ENCODE measurements around the gene HES5. TPM values are rescaled to one million over a fixed set of nuclear protein-coding genes. Genes with fewer than 3 reads are reported as not detected.

The HES5 gene
- total and polyA plus RNA-seq, 2 of the 13 experiments (the other 11 are each of a cell fraction or from before 2014, with no cell fraction given) = not detected

GRCh38 chr1:2556678-2557481 lies 26.8 kb upstream of the HES5 start (continued):
- TF ChIP-seq GMEB1 (CRISPR knock-in tag; IDR thresholded peaks at IDR 0.05; ENCODE audit: borderline replicate concordance) (no peak), ZNF589 (CRISPR knock-in tag; conservative IDR thresholded peaks at IDR 0.05) (0 out of 2 replicates have a peak, but pooled peaks have one; percentile 66), TBX2 (CRISPR knock-in tag; IDR thresholded peaks at IDR 0.05; ENCODE audit: borderline replicate concordance) (no peak; the same call in 1 of the 2 replicates), FOSL2 (CRISPR knock-in tag; IDR thresholded peaks at IDR 0.05) (0 out of 2 replicates have a peak, but pooled peaks have one; percentile 4), PLRG1 (conservative IDR thresholded peaks at IDR 0.05) (no peak), AKNA (CRISPR knock-in tag; IDR thresholded peaks at IDR 0.05; ENCODE audit: borderline replicate concordance) (no peak), MATR3 (CRISPR knock-in tag; IDR thresholded peaks at IDR 0.05) (no peak), RCOR2 (CRISPR knock-in tag; IDR thresholded peaks at IDR 0.05) (no peak), HNF4G (IDR thresholded peaks at IDR 0.05; ENCODE audit: borderline replicate concordance, low read depth, low read length) (no peak), HNF4G (CRISPR knock-in tag; IDR thresholded peaks at IDR 0.05; ENCODE audit: borderline replicate concordance, low read depth) (no peak), PLSCR1 (CRISPR knock-in tag; IDR thresholded peaks at IDR 0.05; ENCODE audit: borderline replicate concordance) (no peak), RELA (CRISPR knock-in tag; IDR thresholded peaks at IDR 0.05) (no peak), ZNF296 (CRISPR knock-in tag; conservative IDR thresholded peaks at IDR 0.05) (peak; percentile 50; the same call in 1 of the 2 replicates), TARDBP (CRISPR knock-in tag; IDR thresholded peaks at IDR 0.05) (no peak), SSRP1 (CRISPR knock-in tag; IDR thresholded peaks at IDR 0.05) (no peak), ZNF276 (CRISPR knock-in tag; IDR thresholded peaks at IDR 0.05; ENCODE audit: low read depth) (no peak), HOXA7 (CRISPR knock-in tag; IDR thresholded peaks at IDR 0.05) (no peak), GPBP1L1 (CRISPR knock-in tag; IDR thresholded peaks at IDR 0.05) (no peak), HMG20B (CRISPR knock-in tag; conservative IDR thresholded peaks at IDR 0.05) (no peak)

Measured in HepG2 (cell line).